Left lung (tissue), 10 donors: ENCODE measurements around the gene SLC35F3. TPM values are rescaled to one million over a fixed set of nuclear protein-coding genes. Genes with fewer than 3 reads are reported as not detected.
A peak's percentile ranks its signal among the peaks of the same experiment; 100 is the strongest.

ENCODE experiments used
- ATAC-seq: fragments of 200-7000 bp; cut with Tn5 transposase; one replicate; pipeline ENCODE4 v1.9.1; 2020; ENCODE audit warnings: moderate library complexity
- DNase-seq, 4 donors: peaks; one replicate each; pipeline ENCODE4 v3.0.0-alpha.2; 2013 to 2020
- H3K27ac ChIP-seq, 2 donors: fragments of 200-600 bp; sonication (generic) in 1 of 2; one replicate each; pipeline versions ENCODE4 v1.5.0 to v1.8.0; 2020 to 2021
- H3K27me3 ChIP-seq, 2 donors: fragments of 200-600 bp; sonication (generic) in 1 of 2; one replicate each; pipeline versions ENCODE4 v1.5.0 to v1.8.0; 2020 to 2021
- H3K36me3 ChIP-seq, 2 donors: fragments of 200-600 bp; sonication (generic) in 1 of 2; one replicate each; pipeline versions ENCODE4 v1.5.0 to v1.8.0; 2020 to 2021
- H3K4me1 ChIP-seq, 2 donors: fragments of 200-600 bp; one replicate each; pipeline ENCODE4 v1.8.0; 2021
- H3K4me3 ChIP-seq, 2 donors: fragments of 200-600 bp; sonication (generic) in 1 of 2; one replicate each; pipeline versions ENCODE4 v1.5.0 to v1.8.0; 2020 to 2021; ENCODE audit warnings: mild to moderate bottlenecking in 1 of 2
- H3K9me3 ChIP-seq, 2 donors: fragments of 200-600 bp; sonication (generic) in 1 of 2; one replicate each; pipeline versions ENCODE4 v1.5.0 to v1.8.0; 2020 to 2021
- intact Hi-C, 2 donors: fragments of 100-400 bp; cut with DNase I; formaldehyde crosslinking; loops; one replicate each; pipeline versions ENCODE4 v1.11.2 to v1.14.2; 2022
- polyA plus RNA-seq, 6 donors: library from polyadenylated mRNA; unstranded; fragments of 120-200 nt; gene quantifications; one replicate each; pipeline ENCODE4 v1.2.1, GENCODE V29; 2013; ENCODE audit not compliant: insufficient read length in 6 of 6
- total RNA-seq, 2 donors: library from RNA; stranded (reverse); fragmentation: NEBNext Ultra II Directional; extraction: Animal tissue kit (Norgen Biotek cat#: 25700); gene quantifications; one replicate each; pipeline ENCODE4 v1.2.1, GENCODE V29; 2021
- TF ChIP-seq, protein P1 (sequence below), 2 donors: fragments of 200-600 bp; sonication (generic) in 1 of 2; IDR thresholded peaks; one replicate each; pipeline versions ENCODE4 v1.5.0 to v1.8.0; 2021; ENCODE audit warnings: antibody characterized with exemption in 2 of 2
- donor health status: DM: no; HTN: yes; CAD: no.
- donor health status: DM: no; HTN: no; CAD: no.

SLC35F3 gene
- total and polyA plus RNA-seq, 8 donors, result 0.58 to 1.9 (median 1.5) TPM

DNA sequence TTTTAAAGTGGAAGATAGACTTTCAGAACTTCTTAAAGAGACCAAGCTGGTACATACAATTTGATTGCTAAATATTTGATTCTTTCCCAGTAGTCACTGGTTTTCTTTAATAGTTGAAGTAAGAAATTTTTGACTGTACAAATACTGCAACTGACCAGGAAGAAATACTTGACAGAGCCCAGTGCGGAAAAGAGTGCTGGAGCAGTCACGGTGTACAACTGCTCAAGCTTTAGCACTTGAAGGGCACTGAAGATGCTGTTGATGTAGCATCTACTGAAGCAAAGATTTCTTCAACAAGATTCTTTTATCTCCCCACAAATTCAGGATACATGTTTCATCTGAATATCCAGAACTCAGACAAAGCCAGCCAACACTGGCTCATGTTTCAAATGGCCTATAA, 41.5 kb downstream of the SLC35F3 start:
- intact Hi-C loops, result no loop called here
- H3K36me3 ChIP-seq, result no peaks in the 10 kb centered on the region
- no peak overlapping the region for H3K27ac ChIP-seq
- no peaks in the 10 kb centered on the region for H3K4me1 ChIP-seq
- peak; percentile 71 for ATAC-seq
- H3K4me3 ChIP-seq, result no peak overlapping the region
- TF ChIP-seq, protein P1, sequence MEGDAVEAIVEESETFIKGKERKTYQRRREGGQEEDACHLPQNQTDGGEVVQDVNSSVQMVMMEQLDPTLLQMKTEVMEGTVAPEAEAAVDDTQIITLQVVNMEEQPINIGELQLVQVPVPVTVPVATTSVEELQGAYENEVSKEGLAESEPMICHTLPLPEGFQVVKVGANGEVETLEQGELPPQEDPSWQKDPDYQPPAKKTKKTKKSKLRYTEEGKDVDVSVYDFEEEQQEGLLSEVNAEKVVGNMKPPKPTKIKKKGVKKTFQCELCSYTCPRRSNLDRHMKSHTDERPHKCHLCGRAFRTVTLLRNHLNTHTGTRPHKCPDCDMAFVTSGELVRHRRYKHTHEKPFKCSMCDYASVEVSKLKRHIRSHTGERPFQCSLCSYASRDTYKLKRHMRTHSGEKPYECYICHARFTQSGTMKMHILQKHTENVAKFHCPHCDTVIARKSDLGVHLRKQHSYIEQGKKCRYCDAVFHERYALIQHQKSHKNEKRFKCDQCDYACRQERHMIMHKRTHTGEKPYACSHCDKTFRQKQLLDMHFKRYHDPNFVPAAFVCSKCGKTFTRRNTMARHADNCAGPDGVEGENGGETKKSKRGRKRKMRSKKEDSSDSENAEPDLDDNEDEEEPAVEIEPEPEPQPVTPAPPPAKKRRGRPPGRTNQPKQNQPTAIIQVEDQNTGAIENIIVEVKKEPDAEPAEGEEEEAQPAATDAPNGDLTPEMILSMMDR (IDR thresholded peaks at IDR 0.05), result no peak
- no peak for DNase-seq
- peaks cover 0 to 4% of the 10 kb centered on the region in 2 donors for H3K9me3 ChIP-seq
- no peaks in the 10 kb centered on the region for H3K27me3 ChIP-seq

DNA sequence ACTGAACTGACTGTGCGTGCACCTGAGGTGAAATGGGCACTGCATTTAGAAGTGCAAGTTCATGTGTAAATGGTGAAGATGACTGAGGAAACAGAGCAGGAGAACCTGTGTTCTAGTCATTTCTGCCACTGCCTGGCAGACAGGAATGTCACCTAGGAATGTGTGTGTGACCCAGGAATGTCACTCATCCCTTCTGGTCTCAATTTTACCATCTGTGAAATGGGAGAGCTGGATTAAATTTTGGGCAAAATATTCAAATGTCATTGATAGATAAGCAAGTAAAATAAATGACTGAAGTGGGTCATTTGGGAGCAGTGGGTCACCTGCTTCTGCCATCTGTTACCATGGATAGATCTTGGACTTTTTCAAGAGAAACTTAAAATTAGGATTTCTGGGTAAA, 42.2 kb downstream of the SLC35F3 start:
- H3K4me3 ChIP-seq, result no peak overlapping the region
- H3K36me3 ChIP-seq, result no peaks in the 10 kb centered on the region
- no peak for DNase-seq
- TF ChIP-seq, protein P1 (IDR thresholded peaks at IDR 0.05), result no peak
- no peaks in the 10 kb centered on the region for H3K27me3 ChIP-seq
- H3K9me3 ChIP-seq, result peaks cover 0 to 12% of the 10 kb centered on the region in 2 donors
- no peak overlapping the region for H3K27ac ChIP-seq
- intact Hi-C loops, result no loop called here
- no peaks in the 10 kb centered on the region for H3K4me1 ChIP-seq
- ATAC-seq, result no peak

DNA sequence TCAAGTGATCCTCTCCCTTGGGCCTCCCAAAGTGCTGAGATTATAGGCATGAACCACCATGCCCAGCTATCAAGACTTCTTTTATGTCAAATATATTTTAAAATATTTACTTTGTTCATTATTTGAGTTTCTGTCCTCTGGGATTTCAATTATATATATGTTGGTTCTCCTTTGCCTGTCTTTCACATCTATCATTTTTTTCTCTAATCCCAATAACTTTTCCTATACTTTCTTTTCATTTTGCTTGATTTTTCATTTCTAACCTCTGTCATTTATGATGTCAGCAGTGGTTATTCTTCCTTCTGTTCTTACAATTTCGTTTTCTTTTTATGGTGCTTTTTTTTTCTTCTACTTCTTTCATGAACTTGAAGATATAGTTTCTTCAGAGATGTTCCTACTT, 47.3 kb downstream of the SLC35F3 start:
- TF ChIP-seq, protein P1 (IDR thresholded peaks at IDR 0.05), result no peak
- no peak overlapping the region for H3K4me3 ChIP-seq
- intact Hi-C loops, result no loop called here
- no peak for ATAC-seq
- H3K27me3 ChIP-seq, result no peaks in the 10 kb centered on the region
- H3K4me1 ChIP-seq, result no peaks in the 10 kb centered on the region
- H3K36me3 ChIP-seq, result no peaks in the 10 kb centered on the region
- H3K27ac ChIP-seq, result no peak overlapping the region
- peaks cover 0 to 28% of the 10 kb centered on the region in 2 donors for H3K9me3 ChIP-seq
- DNase-seq, result no peak

DNA sequence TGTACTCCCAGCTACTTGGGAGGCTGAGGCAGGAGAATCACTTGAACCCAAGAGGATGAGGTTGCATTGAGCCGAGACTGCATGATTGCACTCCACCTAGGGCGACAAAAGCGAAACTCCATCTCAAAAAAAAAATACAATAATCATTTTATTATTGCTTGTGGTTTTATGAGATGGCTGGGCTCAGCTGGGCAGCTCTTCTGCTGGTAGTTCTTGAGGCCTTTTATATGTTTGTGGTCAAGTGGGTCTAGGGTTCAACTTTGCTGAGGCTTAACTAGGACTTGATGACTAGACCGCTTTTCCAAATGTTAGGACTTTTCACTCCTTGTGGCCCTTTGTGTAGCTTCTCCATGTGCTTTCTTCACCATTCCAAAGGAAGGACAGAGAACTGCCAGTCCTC, 53.2 kb downstream of the SLC35F3 start:
- Histone ChIP-seq H3K27ac (no peak overlapping the region), H3K4me1 (no peaks in the 10 kb centered on the region), H3K36me3 (no peaks in the 10 kb centered on the region), H3K4me3 (no peak overlapping the region), H3K27me3 (no peaks in the 10 kb centered on the region), H3K9me3 (peaks cover 0 to 19% of the 10 kb centered on the region in 2 donors)
- ATAC-seq (no peak), DNase-seq (no peak)
- TF ChIP-seq, protein P1 (IDR thresholded peaks at IDR 0.05), result no peak
- intact Hi-C loops, result no loop called here

DNA sequence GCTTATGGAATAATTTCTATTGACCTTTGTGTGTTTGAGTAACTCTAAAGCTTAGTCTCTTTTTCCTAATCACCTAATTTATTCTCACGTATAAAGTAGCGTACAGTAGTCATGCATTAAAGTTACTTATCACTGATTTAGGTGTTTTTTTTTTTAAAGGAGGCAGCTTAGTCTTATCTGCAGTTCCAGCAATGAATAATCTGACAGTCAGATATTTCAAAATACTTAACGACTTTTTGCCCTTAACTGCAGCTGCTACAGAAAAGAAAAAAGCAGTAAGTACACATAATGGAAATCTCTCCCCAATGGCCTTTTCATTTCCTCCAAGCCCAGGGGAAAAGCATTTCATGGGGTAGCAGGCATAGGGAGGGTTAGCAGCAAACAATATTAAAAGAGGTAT, 54.6 kb downstream of the SLC35F3 start:
- H3K27me3 ChIP-seq, result no peaks in the 10 kb centered on the region
- TF ChIP-seq, protein P1 (IDR thresholded peaks at IDR 0.05), result no peak
- intact Hi-C loops, result no loop called here
- no peak overlapping the region for H3K4me3 ChIP-seq
- peaks cover 0 to 17% of the 10 kb centered on the region in 2 donors for H3K9me3 ChIP-seq
- no peaks in the 10 kb centered on the region for H3K36me3 ChIP-seq
- DNase-seq (peak in 1 of 4 donors; percentile 8), ATAC-seq (no peak)
- no peak overlapping the region for H3K27ac ChIP-seq
- H3K4me1 ChIP-seq, result no peaks in the 10 kb centered on the region
